ENCODE results near the gene ACOX1.

GRCh38 chr17:76005263-76006149 is 26.5 kb upstream of the ACOX1 start:
- TF ChIP-seq CTCF (IDR thresholded peaks at IDR 0.05) (peak; percentile 71 to 79 (median 76)), POLR2A (IDR thresholded peaks at IDR 0.05) (no peak), EP300 (IDR thresholded peaks at IDR 0.05) (no peak)

Measured in upper lobe of left lung (tissue), 4 donors.